HCT116 (cell line): ENCODE data around the gene TRIOBP. TPM values are rescaled to one million over a fixed set of nuclear protein-coding genes. Genes with fewer than 3 reads are reported as not detected.

Experiments used
- ATAC-seq: fragments of 200-7000 bp; cut with Tn5 transposase; 2 replicates; pipeline ENCODE4 v1.9.1; 2020; ENCODE audit warnings: mild to moderate bottlenecking, moderate library complexity
- BruUV-seq: library from RNA; stranded (reverse); fragments of 400-500 nt; replicated peaks from 2 replicates; lab custom pipeline; 2021; lab: Mats Ljungman, UMichigan
- CTCF ChIA-PET: fragments of 300-600 bp; sonication (Branson Sonifier 250); formaldehyde crosslinking; loops from one replicate; lab custom pipeline; 2021; ENCODE audit warnings: antibody characterized with exemption; lab: Charles Lee
- POLR2A ChIA-PET: fragments of 300-600, 350-600 bp; sonication (Branson Sonifier 250); formaldehyde crosslinking; loops from one replicate; lab custom pipeline; 2021; ENCODE audit warnings: antibody characterized with exemption; lab: Charles Lee
- RAD21 ChIA-PET, 2 experiments: fragments of 300-600 bp; sonication (Branson Sonifier 250); formaldehyde crosslinking; loops; one replicate each; lab custom pipeline; 2023; ENCODE audit warnings: low total read pairs in 2 of 2; ENCODE audit not compliant: uncharacterized antibody in 2 of 2, unreplicated experiment in 2 of 2, low non-redundant PET in 1 of 2; lab: Charles Lee
- DNase-seq: peaks from one replicate; pipeline ENCODE4 v3.0.0-alpha.2; 2010; ENCODE audit warnings: low read depth, low spot score
- H2AFZ ChIP-seq: fragments of 200-600 bp; shearing (Covaris generic), sonication (generic); 2 replicates; pipeline ENCODE4 v1.6.1; 2017; ENCODE audit warnings: low read depth, mixed run types, mixed read lengths, antibody characterized with exemption, low read length; ENCODE audit not compliant: poor library complexity, severe bottlenecking
- H3K27ac ChIP-seq: 2 replicates; pipeline ENCODE4 v1.5.1; 2012; ENCODE audit warnings: low read depth, low read length
- H3K27me3 ChIP-seq: fragments of 200-600 bp; sonication (generic); 2 replicates; pipeline ENCODE4 v1.6.1; 2016; ENCODE audit warnings: mixed run types, low read length, mixed read lengths; ENCODE audit not compliant: insufficient read depth
- H3K36me3 ChIP-seq, 2 experiments: fragments of 200-500 bp in 1 of 2; fragments of 200-600 bp in 1 of 2; sonication (Bioruptor generic) in 1 of 2; sonication (generic) in 1 of 2; 2 replicates each; pipeline versions ENCODE4 v1.5.1 to v1.6.1; 2014 to 2016; ENCODE audit warnings: low read length in 2 of 2, inconsistent platforms in 1 of 2, mixed read lengths in 1 of 2, mixed run types in 1 of 2; ENCODE audit not compliant: insufficient read depth in 2 of 2, control insufficient read depth in 1 of 2
- H3K4me1 ChIP-seq, 2 experiments: fragments of 200-600 bp in 1 of 2; sonication (generic) in 1 of 2; 2 replicates each; pipeline versions ENCODE4 v1.5.1 to v1.6.1; 2012 to 2017; ENCODE audit warnings: low read length in 2 of 2, inconsistent platforms in 1 of 2, mild to moderate bottlenecking in 1 of 2, mixed read lengths in 1 of 2, mixed run types in 1 of 2, moderate library complexity in 1 of 2; ENCODE audit not compliant: insufficient read depth in 2 of 2, control insufficient read depth in 1 of 2
- H3K4me2 ChIP-seq: fragments of 200-600 bp; sonication (generic); 2 replicates; pipeline ENCODE4 v1.6.1; 2017; ENCODE audit warnings: mixed run types, low read length, mixed read lengths
- H3K4me3 ChIP-seq, 2 experiments: fragments of 200-600 bp in 1 of 2; sonication (generic) in 1 of 2; replicated peaks in 1 of 2; 2 replicates each; pipeline ENCODE4 v1.5.1; 2011 to 2016; ENCODE audit warnings: low read length in 2 of 2, control low read depth in 1 of 2, low read depth in 1 of 2, mild to moderate bottlenecking in 1 of 2, mixed read lengths in 1 of 2, mixed run types in 1 of 2
- H3K79me2 ChIP-seq: fragments of 200-600 bp; sonication (generic); 2 replicates; pipeline ENCODE4 v1.6.1; 2017; ENCODE audit warnings: mild to moderate bottlenecking, mixed run types, low read length, moderate library complexity, mixed read lengths; ENCODE audit not compliant: insufficient read depth
- H3K9ac ChIP-seq: fragments of 200-600 bp; sonication (generic); 2 replicates; pipeline ENCODE4 v1.6.1; 2016; ENCODE audit warnings: low read length, mixed read lengths
- H3K9me2 ChIP-seq: fragments of 200-600 bp; sonication (generic), shearing (Covaris generic); 2 replicates; pipeline ENCODE4 v1.6.1; 2017; ENCODE audit warnings: mixed run types, mild to moderate bottlenecking, moderate library complexity; ENCODE audit not compliant: insufficient read depth
- H3K9me3 ChIP-seq, 2 experiments: fragments of 200-500 bp in 1 of 2; fragments of 200-600 bp in 1 of 2; sonication (Bioruptor generic) in 1 of 2; sonication (generic) in 1 of 2; 2 replicates each; pipeline ENCODE4 v1.6.1; 2014 to 2017; ENCODE audit warnings: low read length in 2 of 2, mixed read lengths in 2 of 2, inconsistent platforms in 1 of 2, low read depth in 1 of 2, mild to moderate bottlenecking in 1 of 2, mixed run types in 1 of 2, moderate library complexity in 1 of 2; ENCODE audit not compliant: control insufficient read depth in 1 of 2, insufficient read depth in 1 of 2
- H4K20me1 ChIP-seq: fragments of 200-600 bp; sonication (generic), shearing (Covaris generic); 2 replicates; pipeline ENCODE4 v1.6.1; 2017; ENCODE audit warnings: mixed run types, mild to moderate bottlenecking, moderate library complexity; ENCODE audit not compliant: insufficient read depth
- CBX3 ChIP-seq: IDR thresholded peaks from 2 replicates; pipeline ENCODE4 v1.6.1; 2012; ENCODE audit warnings: low read depth
- FOSL1 ChIP-seq: IDR thresholded peaks from 2 replicates; pipeline ENCODE4 v1.6.1; 2012; ENCODE audit warnings: low read depth
- JUND ChIP-seq: IDR thresholded peaks from 2 replicates; pipeline ENCODE4 v1.6.1; 2012
- POLR2A ChIP-seq: IDR thresholded peaks from 2 replicates; pipeline ENCODE4 v1.7.0; 2011; ENCODE audit warnings: borderline replicate concordance; ENCODE audit not compliant: insufficient read depth, insufficient read length; ENCODE audit errors: extremely low read depth
- RAD21 ChIP-seq: IDR thresholded peaks from 2 replicates; pipeline ENCODE4 v1.6.1; 2012; ENCODE audit warnings: low read depth, mild to moderate bottlenecking
- SRF ChIP-seq: IDR thresholded peaks from 2 replicates; pipeline ENCODE4 v1.6.1; 2012; ENCODE audit warnings: low read depth
- TCF7L2 ChIP-seq: IDR thresholded peaks from 2 replicates; pipeline ENCODE4 v1.7.0; 2011; ENCODE audit warnings: borderline replicate concordance, inconsistent platforms; ENCODE audit not compliant: insufficient read depth, insufficient read length; ENCODE audit errors: extremely low read depth
- ZNF274 ChIP-seq: fragments of 200-500 bp; sonication (Bioruptor generic); IDR thresholded peaks from 2 replicates; pipeline ENCODE4 v1.6.1; 2014; ENCODE audit warnings: mild to moderate bottlenecking, low read depth, low read length, inconsistent platforms
- intact Hi-C: fragments of 100-400 bp; cut with micrococcal nuclease; formaldehyde crosslinking; loops from 2 replicates; pipeline ENCODE4 v1.10.0; 2022
- total RNA-seq: library from RNA; stranded (reverse); gene quantifications from one replicate; pipeline ENCODE4 v1.2.1, GENCODE V29; 2021; ENCODE audit not compliant: unreplicated experiment
- TF ChIP-seq, protein P1 (sequence below): IDR thresholded peaks from 2 replicates; pipeline ENCODE4 v1.6.1; 2011; ENCODE audit warnings: mild to moderate bottlenecking, low read length, moderate library complexity; ENCODE audit not compliant: insufficient replicate concordance; ENCODE audit errors: extremely low read depth

The TRIOBP gene
- total RNA-seq, 1 experiment from 2014 or later: 244 TPM

DNA sequence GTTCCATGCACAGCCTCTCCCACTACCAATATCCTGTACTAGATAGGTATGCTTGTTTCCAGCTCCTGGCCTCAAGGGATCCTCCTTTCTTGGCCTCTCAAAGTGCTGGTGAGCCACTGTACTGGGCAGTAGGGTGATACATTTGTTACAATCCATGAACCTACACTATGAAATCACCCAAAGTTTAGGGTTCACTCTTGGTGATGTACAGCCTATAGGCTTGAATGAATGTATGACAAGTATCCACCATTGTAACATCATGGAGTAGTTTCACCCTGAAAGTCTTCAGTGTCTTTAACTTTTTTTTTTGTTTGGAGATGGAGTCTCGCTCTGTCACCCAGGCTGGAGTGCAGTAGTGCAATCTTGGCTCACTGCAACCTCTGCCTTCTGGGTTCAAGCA, 31.8 kb downstream of the TRIOBP start:
- no peak for TF ChIP-seq FOSL1
- TF ChIP-seq CBX3: no peak
- TF ChIP-seq JUND: no peak
- no peak for TF ChIP-seq RAD21
- no peak for TF ChIP-seq TCF7L2
- TF ChIP-seq, protein P1, sequence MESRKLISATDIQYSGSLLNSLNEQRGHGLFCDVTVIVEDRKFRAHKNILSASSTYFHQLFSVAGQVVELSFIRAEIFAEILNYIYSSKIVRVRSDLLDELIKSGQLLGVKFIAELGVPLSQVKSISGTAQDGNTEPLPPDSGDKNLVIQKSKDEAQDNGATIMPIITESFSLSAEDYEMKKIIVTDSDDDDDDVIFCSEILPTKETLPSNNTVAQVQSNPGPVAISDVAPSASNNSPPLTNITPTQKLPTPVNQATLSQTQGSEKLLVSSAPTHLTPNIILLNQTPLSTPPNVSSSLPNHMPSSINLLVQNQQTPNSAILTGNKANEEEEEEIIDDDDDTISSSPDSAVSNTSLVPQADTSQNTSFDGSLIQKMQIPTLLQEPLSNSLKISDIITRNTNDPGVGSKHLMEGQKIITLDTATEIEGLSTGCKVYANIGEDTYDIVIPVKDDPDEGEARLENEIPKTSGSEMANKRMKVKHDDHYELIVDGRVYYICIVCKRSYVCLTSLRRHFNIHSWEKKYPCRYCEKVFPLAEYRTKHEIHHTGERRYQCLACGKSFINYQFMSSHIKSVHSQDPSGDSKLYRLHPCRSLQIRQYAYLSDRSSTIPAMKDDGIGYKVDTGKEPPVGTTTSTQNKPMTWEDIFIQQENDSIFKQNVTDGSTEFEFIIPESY: no peak
- TF ChIP-seq ZNF274: no peak
- no peak for TF ChIP-seq SRF
- TF ChIP-seq POLR2A: no peak
- no peaks in the 10 kb centered on the region for H4K20me1 ChIP-seq
- H3K27me3 ChIP-seq: no peaks in the 10 kb centered on the region
- ChIA-PET POLR2A (interaction anchor here (0.7 to 1.5 kb wide), 3 partner anchors 9 to 32 kb away, joined by 3 to 6 read pairs (median 4); no protein-coding TSS in a partner anchor), CTCF (interaction anchor here (1.2 kb wide), 1 partner anchor 85 kb away, joined by 3 read pairs; no protein-coding TSS in a partner anchor), RAD21 (no interaction called here)
- H3K9me2 ChIP-seq: no peaks in the 10 kb centered on the region
- H3K4me3 ChIP-seq: no peak overlapping the region
- no TSS peak for BruUV-seq
- DNase-seq: no peak
- no peaks in the 10 kb centered on the region for H3K36me3 ChIP-seq
- no peak overlapping the region for H3K9ac ChIP-seq
- no peak overlapping the region for H3K27ac ChIP-seq
- H3K79me2 ChIP-seq: no peaks in the 10 kb centered on the region
- no peak overlapping the region for H2AFZ ChIP-seq
- peaks cover 8 to 21% of the 10 kb centered on the region in 2 experiments; a peak in 3 of 4 replicates for H3K4me1 ChIP-seq
- intact Hi-C loops: no loop called here
- no peaks in the 10 kb centered on the region; a peak in 1 of 4 replicates for H3K9me3 ChIP-seq
- H3K4me2 ChIP-seq: no peak overlapping the region
- no peak for ATAC-seq
